SH-SY5Y (cell line): ENCODE results near the gene UBAP2L.

Source experiments
- GATA2 ChIP-seq: IDR thresholded peaks from 2 replicates; pipeline ENCODE4 v1.6.1; 2011; ENCODE audit warnings: mild to moderate bottlenecking, low read depth, low read length
- GATA3 ChIP-seq: IDR thresholded peaks from 2 replicates; pipeline ENCODE4 v1.6.1; 2011; ENCODE audit warnings: low read depth, mild to moderate bottlenecking, low read length, moderate library complexity

- TF ChIP-seq GATA3 (no peak), GATA2 (no peak)
Observed at GRCh38 chr1:154191990-154192461, 28.7 kb upstream of the UBAP2L start, which contains the start of gene TPM3.
